GM18519 (cell line): ENCODE data around the gene RELT.

Experiments
- ATAC-seq: cut with Tn5 transposase; IDR thresholded peaks from one replicate; pipeline ENCODE4 v1.9.1; 2021; ENCODE audit warnings: mild to moderate bottlenecking, moderate library complexity; ENCODE audit not compliant: unreplicated experiment, low FRiP score

The RELT gene

DNA sequence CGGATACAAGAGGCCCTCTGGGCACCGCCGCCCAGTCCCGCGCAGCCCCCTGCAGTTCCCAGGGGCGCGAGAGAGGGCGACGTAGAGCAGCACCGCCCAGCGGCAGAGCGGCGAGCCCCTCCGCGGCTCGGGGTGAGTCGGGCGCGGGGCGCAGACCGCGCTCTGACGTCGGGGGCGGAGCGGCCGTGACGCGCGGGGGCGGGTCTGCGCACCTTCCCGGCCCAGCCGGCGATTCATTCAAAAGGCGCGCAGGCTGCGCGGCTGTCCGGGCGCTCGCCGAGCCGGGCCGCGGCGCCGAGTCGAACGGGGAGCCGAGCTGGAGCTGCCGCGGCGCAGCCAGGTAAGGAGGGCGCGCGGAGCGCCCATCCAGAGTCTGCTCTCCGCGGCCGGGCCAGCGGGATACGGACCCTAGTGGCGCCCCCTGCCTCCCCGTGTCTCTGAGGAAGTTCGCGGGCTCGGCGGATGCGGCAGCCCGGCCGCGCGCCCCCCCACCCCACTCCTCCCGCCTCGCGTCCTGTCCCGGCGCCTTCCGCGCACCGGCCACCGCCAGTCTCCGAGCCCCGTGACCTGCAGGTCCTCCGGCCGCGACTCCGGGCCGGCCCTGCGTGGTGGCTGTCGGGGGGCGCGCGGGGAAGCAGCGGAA lies at the start of gene RELT:
Gene RELT (plus strand): TSS at position 240 of the 643 bp plus-strand sequence. CDS start 12,738 bp downstream, outside the sequence.
- peak; percentile 40 for ATAC-seq

DNA sequence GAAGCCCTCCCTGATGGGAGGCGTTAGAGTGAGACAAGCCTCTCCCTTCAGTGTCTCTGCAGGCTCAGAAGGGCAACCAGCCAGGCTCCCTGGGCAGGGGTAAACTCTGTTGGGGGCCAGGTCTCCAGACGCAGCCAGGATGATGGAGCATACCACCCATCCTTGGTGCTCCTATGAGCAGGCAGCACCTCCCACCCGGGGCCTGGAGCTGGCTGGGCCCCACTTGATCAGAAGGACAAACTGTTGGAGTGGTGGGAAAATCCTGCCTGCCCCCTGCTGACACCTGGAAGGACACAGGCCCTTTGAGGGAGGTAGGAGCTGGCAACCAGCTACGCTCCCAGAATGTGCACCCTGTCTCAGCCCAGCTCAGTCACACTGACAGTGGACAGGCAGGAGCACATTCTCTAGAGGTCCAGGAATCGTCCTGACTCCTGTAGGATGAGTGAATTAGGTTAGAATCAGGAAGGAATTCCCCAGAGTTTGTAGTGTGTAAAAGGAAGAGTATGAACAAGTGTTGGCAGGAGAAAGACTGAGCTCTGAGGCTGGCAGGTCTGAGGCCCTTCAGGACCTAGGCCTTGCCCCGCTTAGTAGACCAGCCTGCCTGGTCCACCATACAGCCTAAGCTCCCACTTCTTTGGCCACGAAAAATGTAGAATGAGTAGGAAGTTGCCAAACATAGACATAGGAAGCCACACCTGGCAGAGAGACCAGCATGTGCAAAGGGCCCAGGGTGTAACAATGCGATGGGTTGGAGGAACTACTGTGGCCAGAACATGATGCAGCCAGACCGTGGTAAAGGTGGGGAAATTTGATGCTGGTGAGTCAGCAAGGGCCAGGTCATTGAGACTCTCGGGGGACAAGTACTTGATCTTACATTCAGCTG lies 49.0 kb upstream of the RELT start:
- no peak for ATAC-seq

DNA sequence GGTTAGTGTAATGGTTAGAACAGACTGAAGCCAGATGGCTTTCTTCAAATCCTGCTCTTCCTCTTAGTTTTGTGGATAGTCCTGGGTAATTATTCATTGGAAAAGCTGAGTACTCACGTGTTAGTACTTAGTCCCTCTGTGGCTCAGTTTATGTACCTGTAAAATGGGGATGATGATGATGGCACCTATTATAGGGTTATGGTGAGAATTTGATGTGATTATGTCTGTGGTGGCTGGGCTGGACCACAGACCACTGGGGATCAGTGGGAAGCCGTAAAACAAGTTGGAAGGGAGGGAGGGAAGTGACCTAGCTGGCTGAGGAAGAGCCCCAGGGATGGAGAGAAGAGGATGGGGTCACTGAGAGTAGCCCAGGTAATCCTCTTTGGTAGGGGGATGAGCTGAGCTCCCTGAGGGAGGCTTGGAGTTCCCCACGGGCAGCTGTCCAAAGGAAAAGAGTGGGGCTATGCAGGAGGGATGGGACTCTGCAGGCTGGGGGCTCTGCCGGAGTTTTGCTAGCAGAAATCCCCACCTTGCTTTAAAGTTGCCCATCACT lies 48.3 kb upstream of the RELT start:
- ATAC-seq = no peak

GRCh38 chr11:73330569-73331093 lies 45.6 kb upstream of the RELT start:
- ATAC-seq = no peak

- ATAC-seq = no peak
Measured at GRCh38 chr11:73331138-73331916, 44.9 kb upstream of the RELT start.

GRCh38 chr11:73333173-73333572 lies 43.0 kb upstream of the RELT start:
- no peak for ATAC-seq

DNA sequence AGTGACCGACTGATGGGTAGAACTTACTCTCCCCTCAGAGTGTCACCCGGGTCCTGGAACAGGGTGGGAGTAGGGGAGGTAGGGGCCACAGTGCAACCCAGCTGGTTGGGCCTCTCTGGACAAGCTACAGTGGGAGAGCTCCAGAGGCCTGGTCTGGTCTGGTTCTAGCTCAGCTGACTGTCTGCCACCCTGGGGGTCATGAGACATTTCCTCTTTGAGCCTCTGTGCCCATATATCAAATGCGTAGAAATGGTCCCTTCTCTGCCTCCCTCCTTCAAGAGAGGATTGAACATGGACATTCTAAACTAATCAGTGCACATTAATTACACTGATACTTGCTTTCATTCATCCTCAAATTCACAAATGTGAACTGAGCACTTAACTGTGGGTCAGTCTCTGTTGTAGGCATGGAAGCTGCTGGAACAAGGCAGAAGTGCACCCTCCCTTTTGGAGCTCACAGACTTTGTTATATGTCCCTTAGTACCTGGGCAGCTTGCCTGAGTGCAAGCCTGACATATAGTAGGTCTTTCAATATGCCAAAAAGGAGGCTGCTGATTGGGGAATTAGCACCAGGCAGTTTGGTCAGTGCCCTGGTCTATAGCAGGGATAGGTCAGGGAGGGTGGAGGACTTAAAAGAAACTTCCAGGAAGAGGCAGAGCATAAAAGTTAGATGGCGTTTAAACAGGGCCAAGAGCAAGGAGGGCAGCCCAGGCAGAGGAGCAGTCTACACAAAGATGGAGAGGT lies 42.4 kb upstream of the RELT start:
- ATAC-seq = no peak

GRCh38 chr11:73334384-73335203 lies 41.6 kb upstream of the RELT start:
- ATAC-seq = no peak

DNA sequence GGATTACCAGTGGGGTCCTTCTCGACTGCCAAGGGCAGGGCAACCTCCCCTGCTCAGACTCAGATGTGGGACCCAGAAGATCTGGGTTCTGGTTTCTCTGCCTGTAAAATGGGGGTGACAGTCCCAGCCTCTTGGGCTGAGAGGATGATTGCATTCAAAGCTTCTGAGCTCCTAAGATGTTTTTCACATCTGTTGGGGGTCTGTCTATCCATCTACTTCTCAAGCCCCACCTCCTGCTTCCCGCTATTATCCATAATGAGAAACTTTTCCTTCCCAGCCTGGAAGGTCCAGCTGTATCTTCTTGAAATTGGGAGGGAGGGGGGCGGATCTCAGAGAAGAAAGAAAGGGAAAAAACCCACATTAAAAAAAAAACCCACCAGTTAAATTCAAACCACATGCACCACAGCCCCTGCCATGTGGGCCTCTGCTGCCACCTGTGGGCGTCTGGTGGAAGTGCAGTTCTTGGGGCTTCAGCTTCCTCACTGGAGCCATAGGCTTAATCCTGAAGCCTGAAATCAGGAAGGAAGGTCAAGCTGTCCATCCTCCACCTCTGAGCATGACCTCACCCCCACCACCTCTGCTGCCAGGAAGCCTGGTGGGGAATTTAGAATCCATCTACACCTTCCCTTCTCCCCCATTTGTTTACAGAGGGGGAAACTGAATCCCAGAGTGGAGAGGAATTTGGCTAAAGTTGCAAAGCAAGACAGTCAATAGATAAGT lies 40.8 kb upstream of the RELT start:
- ATAC-seq = no peak

DNA sequence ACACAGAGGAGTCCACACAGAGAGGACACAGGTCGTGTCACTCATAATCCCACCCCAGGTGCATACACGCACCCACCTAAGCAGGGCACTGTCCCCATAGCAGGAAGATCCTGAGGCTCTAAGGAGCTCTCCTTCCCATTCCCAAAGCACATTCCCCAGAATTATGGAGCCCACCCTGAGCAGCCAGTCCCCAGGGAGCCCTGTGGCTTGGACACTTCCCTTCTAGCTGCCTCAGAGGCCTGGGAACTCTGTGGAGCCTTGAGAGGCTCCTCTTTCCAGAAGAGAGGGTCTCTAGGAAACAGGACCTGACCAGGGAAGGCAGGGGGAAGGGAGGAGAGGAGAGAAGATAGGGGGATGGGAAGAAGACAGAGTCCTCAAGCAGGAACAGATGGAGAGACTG lies 38.4 kb upstream of the RELT start:
- no peak for ATAC-seq

DNA sequence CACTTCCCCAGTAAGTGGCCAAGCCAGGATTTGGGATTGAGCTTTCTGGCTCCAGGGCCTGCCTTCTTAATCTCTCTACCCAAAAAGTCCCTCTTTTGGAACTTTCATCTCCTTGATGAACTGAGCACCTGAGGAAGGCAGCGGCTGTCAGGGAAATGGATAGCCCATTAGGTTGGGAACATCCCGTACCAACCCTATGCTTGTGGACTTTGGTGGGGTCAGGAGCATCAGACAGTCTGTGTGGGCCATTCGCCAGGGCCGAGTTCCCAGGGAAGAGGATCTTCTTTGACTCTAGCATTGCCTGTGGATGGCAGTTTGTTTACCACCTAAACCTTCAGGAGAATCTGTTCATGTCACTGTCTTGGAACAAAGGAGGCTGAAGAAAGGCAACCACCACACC lies 37.9 kb upstream of the RELT start:
- ATAC-seq = no peak

DNA sequence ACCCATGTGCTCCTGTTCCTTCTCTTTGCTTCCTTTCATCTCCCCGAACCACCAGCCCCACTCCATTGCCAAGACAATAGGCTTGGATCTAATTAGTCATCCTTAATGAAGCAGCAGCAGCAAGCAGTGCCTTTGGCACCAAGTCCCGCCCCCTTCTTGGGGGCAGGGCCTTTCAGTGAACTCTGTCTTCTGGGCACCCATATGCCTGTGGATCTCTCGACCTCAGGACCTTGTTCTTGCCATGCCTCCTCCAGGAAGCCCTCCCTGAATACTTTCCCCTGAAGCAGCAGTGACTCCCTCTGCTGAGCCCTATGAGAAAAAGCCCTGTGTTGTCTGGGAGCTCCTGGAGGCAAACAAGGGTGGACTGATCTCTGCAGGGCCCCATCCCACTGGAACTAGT lies 36.0 kb upstream of the RELT start:
- ATAC-seq = no peak

GRCh38 chr11:73342633-73343032 lies 33.6 kb upstream of the RELT start:
- no peak for ATAC-seq

GRCh38 chr11:73343076-73343873 lies 32.9 kb upstream of the RELT start:
- ATAC-seq = no peak

DNA sequence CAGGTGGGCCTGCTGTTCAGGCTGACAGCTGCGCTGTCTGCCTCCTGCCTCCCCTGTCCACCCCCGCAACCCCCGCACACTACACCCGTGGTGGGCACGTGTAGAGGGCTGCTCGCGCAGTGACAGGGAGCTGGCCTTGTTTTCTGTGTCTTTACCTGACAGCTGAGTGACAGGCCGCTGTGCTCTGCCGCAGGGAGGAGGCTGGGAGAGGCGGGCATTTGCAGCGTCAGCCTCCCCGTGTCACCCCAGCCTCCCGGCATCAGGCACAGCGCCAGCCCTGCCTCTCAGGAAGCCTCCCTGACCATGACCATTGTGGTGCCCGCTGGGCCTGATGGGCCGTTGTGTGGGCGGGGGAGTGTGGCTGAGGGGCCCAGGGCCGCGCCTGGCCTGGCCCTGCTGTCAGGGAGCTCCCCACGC lies 32.0 kb upstream of the RELT start:
- ATAC-seq = no peak

DNA sequence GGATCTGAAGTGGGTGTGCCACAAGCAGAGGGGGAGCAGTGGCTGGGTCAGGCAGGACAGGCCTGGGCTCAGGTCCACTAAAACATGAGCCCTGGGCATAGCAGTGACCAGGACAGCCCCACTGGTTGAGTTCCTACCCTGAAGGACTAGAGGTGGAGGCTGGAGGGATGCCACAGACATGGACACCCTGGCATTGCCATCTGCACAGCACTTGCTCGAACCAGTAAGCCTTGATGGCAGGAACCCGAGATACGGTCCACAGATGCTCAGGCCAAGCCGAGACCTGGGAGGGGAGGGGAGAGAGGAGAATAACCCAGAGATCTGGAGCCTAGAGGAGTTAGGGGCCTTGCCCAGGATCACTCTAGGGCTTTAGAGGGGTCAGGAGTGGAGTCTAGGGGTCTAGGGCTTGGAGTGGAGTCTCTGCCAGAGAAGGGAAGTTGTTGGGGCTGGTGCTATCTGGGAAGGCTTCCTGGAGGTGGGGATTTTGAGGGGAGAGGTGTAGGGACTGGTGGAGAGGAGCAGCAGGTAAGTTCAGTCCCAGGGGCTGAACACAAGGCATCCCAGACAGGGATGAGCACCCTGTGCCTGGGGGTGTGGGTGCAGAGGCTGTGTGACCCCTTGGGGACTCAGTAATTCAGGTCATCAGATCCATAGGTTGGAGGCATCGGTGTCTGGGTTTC lies 30.6 kb upstream of the RELT start:
- ATAC-seq = no peak
